GM13977 (cell line): ENCODE results near the gene SPESP1.

ENCODE experiments used
- DNase-seq: peaks from one replicate; pipeline ENCODE4 v3.0.0; 2012; ENCODE audit warnings: low spot score
- in situ Hi-C: fragments of 300-500 bp; cut with MboI; formaldehyde crosslinking; loops from one replicate; pipeline ENCODE4 v1.12.0; 2022; ENCODE audit warnings: low sequenced_read_pairs, low pct_unique_long_range_greater_than_20kb, mixed read lengths, inconsistent platforms; ENCODE audit not compliant: unreplicated experiment
- TF ChIP-seq, protein P1 (sequence below): IDR thresholded peaks from 2 replicates; pipeline ENCODE4 v1.5.1; 2012; ENCODE audit warnings: mild to moderate bottlenecking, control low read depth; ENCODE audit not compliant: insufficient read depth; ENCODE audit errors: extremely low read depth, missing control alignments

SPESP1 gene

DNA sequence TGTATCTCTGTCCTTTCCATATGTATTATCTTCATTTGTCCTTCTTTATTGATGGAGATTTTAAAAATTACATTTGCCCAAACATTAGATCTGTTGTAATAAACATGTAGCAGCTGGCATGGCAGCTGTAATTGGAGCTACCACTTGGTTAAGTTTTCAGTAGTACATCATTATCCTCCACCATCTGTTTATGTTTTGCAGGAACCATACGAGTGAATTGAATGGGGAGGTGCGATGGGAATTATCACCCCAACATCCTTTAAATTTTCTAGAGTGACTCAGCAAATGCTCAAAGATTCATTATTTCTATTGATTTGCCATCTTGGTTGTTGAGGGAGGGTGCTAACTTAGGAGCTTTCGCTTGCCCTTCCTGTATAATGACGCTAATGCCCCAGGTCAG, 51.6 kb downstream of the SPESP1 start:
- TF ChIP-seq, protein P1, sequence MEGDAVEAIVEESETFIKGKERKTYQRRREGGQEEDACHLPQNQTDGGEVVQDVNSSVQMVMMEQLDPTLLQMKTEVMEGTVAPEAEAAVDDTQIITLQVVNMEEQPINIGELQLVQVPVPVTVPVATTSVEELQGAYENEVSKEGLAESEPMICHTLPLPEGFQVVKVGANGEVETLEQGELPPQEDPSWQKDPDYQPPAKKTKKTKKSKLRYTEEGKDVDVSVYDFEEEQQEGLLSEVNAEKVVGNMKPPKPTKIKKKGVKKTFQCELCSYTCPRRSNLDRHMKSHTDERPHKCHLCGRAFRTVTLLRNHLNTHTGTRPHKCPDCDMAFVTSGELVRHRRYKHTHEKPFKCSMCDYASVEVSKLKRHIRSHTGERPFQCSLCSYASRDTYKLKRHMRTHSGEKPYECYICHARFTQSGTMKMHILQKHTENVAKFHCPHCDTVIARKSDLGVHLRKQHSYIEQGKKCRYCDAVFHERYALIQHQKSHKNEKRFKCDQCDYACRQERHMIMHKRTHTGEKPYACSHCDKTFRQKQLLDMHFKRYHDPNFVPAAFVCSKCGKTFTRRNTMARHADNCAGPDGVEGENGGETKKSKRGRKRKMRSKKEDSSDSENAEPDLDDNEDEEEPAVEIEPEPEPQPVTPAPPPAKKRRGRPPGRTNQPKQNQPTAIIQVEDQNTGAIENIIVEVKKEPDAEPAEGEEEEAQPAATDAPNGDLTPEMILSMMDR, result no peak
- no peak for DNase-seq
- in situ Hi-C loops, result no loop called here

DNA sequence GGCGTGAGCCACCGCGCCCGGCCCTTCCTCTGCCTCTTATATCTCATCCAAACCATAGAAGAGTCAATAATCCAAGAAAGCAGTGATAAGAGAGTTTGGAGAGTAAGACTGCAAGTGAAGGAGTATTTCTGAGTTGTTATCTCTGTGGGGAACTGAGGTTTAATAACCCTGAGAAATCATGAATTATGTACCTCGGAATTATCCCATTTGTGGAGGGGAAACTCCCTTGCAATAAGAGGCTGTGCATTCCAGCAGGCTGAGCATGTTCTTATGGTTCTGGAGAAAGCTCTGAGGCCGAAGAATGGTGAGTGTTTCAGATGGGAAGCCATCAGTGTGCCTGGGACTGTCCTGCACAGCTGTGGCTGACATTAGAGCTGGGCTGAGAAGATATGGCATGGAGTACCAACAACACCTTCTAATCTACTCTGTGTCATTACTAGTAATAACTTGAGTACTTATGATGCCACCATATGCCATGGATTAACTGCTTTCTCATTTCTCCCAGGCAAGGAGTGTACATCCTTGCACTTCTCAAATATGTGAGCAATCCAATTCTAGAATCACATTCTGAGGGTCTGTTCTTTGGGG, 52.7 kb downstream of the SPESP1 start:
- in situ Hi-C loops, result no loop called here
- TF ChIP-seq, protein P1, result no peak
- no peak for DNase-seq

DNA sequence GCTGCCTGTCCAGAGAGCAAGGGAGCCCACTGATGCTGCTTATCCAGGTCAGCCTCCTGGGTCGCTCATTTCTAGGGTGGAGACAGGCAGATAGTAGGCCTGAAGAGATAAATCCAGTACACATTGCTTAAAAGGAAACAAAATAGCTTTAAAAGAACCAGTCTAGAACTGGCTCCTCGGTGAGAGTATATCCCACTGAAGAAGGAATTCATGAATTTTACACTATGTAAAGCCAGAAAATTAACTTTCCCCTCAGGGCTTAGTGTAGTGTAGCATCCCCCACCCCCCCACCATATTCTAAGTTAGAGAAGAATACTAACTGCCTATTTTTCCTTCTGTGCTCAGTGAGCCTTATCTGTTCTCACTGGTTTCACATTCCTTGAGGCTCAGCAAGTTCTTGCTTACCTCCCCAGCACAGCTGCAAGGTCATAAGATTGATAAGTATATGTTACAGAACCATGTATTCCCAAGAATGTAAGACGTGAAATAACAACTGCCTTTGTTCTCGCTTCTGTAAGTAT, 53.7 kb downstream of the SPESP1 start:
- DNase-seq, result no peak
- TF ChIP-seq, protein P1, result no peak
- in situ Hi-C loops, result no loop called here

DNA sequence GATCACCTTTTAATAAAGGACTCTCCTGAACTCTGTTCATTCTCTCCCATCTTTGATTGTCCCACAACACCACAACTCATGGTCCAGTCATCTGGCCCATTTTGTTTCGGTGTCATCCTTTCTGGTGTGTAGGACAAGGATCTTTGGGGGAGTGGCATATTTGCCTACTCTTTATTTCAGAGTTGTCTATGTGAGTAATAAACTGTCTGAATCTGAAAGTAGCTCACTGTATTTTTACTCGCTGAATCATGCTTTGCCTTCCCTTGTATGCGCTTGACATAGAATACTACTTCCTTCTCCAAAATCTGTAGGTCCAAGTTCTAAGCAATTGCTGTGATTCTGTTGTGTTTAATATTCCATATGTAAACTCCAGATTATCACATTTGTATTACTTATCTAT, 54.3 kb downstream of the SPESP1 start:
- TF ChIP-seq, protein P1, result no peak
- DNase-seq, result no peak
- in situ Hi-C loops, result no loop called here

DNA sequence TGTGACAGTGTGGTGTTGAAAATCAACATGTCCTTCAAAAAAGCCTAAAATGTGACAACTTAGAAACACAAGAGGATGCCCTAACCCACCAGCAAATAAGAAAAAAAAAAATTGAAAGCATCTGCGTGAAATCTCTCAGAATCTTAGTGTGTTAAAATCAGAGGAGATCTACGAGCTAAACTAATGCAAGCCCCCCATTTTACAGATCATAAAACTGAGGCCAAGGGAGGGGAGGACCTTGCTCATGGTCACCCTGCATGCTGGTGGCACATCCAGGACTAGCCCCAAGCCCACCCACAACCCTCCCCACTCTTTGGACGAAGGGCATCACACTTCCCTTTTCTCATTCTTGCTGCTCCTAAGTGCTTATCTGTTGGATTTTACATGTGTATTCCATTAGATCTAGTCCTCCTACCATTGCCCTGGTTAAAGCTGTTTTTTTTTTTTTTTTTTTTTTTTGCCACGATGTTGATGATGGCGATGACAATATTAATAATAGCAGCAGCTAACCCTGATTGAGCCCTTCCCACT, 55.1 kb downstream of the SPESP1 start:
- in situ Hi-C loops, result no loop called here
- no peak for DNase-seq
- TF ChIP-seq, protein P1, result no peak

DNA sequence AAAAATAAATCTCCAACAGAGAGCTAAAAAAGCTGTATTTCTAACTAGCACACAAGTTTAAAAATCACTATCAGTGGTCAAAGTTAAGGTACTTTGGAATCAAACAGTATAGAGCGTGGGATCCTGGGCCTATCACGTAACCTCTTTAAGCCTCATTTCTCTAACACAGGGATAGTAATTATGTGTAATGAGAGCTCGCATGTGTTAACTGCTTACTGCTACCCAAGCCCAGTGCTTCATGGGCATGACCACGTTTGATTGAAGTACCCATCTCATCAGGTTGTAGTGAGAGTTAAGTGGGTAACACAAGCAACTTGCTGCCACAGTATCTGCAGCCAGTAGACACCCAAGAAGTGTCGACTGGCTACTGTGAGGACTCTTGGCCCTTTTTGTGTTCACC, 56.0 kb downstream of the SPESP1 start:
- DNase-seq, result no peak
- in situ Hi-C loops, result no loop called here
- TF ChIP-seq, protein P1, result no peak
